GM21423 (cell line): ENCODE data around the gene PJA1.
A peak's percentile ranks its signal among the peaks of the same experiment; 100 is the strongest.

ENCODE experiments used
- ATAC-seq: cut with Tn5 transposase; IDR thresholded peaks from one replicate; pipeline ENCODE4 v1.9.1; 2021; ENCODE audit warnings: mild to moderate bottlenecking, moderate library complexity; ENCODE audit not compliant: unreplicated experiment

Gene PJA1

DNA sequence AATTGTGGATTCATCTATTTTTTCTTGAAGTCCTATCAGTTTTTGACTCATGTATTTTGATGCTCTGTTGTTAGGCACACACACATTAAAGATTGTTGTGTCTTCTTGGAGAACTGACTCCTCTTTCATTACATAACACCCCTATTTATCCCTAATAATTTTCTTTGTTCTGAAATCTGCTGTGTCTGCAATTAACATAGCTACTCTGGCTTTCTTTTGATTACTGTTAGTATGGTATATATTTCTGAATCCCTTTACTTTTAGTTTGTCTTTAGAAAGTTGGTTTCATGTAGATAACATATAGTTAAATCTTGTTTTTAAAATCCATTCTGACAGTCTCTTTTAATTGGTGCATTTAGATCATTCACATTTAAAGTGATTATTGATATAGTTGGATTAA is 5.1 kb upstream of the PJA1 start:
- no peak for ATAC-seq

DNA sequence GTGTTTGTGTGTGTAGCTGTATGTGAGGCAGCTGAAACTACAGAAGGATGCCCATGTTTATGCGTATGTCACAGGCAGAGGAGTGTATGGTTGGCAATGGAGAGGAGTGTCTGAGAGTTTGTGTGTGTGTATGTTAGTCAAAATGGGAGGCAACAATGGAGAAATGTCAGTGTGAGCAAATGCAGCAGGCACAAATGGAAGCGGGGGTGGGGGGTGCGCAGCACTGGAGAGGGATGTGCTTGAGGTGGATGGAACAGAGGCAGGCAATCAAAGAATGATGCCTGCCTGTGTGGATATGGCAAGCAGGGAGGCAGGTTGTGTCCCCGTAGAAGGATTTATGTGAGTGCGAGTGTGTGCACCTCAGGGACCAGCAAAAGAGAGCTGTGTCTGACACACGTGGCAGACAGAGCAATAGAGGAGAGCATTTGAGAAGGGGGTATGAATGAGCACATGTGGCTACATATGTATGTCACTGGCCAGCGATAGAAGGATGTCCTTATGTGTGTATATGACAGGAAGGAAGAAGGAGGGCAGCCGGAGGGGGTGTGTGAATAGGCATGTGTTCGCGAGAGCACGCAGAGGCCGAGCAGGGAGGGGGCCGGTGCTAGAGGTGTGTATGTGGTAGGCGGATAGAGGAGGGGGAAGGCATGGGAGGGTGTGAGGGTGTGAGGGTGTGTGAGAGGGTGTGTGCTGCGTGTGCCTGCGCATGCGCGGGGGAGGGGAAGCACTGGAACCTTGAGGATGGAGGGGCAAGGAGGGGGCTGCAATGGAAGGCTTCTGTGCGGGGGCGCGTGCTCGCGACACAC is 1.1 kb downstream of the PJA1 start:
- peak; percentile 82 for ATAC-seq

DNA sequence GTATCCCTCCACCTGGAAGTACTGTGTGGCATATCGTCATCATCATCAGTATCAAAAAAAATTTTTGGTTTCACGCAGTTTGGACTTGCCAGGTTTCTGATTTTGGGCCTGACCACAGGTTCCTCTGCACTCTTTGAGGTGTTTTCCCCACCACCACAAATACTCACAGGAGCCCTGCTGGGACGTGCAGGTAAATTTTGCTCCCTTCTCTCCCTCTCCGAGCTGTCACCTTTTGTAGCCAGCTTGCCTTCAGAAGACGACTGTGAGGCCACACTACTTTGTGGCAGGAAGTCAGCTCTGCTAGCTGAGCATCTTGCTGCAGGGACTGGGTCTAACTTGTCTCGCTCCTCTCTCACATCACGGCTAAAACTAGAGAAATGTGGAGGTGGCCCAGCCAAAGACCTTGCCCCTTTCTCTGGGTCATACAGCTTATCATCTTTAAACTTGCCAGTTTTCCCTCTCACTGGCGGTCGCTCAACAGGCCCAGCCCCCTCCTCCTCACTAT is 2.8 kb downstream of the PJA1 start:
- no peak for ATAC-seq

DNA sequence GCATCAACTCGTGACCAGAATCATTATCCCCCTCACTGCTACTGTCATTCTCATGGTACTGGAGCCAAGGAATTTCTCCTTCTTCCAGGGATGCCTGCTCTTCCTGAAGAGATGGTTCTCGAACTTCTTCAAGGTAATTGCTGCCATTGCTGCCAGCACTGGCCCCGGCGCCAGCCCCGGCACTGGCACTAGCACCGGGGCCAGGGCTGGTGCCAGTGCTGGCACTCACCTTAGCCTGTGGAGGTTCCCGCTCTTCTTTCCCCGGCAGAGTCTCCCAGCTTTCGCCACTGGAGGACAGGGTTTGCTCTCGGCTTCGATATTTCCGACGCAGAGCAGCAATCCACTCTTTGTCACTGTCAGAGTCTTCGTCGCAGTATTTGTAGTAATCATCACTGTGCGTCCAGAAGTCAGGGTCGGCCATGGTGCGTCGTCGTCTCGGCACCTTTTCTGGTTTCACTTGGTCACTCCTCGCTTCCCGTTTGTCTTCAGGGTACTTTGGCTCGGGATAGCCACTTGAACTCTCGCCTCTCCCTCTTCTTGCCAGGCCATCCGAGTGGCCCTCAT is 3.4 kb downstream of the PJA1 start:
- ATAC-seq = no peak

DNA sequence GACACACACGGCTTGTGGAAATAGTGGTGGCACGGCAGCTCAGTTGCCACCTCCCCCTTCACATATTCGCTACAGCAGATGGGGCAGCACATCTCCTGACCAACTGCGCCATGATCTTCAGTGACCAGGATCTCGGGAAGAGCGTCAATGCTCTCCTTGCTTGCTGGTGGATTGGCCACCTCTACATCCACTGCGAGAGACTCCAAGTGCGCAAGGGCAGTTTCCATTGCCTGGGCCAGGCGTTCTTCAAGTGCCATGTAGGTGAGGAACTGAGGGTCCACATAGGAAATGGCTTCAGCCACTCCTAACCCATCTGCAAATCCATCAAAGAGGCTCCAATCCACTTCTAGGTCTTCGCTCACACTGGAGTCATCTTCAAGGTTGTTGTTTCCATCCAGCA is 3.9 kb downstream of the PJA1 start:
- no peak for ATAC-seq

DNA sequence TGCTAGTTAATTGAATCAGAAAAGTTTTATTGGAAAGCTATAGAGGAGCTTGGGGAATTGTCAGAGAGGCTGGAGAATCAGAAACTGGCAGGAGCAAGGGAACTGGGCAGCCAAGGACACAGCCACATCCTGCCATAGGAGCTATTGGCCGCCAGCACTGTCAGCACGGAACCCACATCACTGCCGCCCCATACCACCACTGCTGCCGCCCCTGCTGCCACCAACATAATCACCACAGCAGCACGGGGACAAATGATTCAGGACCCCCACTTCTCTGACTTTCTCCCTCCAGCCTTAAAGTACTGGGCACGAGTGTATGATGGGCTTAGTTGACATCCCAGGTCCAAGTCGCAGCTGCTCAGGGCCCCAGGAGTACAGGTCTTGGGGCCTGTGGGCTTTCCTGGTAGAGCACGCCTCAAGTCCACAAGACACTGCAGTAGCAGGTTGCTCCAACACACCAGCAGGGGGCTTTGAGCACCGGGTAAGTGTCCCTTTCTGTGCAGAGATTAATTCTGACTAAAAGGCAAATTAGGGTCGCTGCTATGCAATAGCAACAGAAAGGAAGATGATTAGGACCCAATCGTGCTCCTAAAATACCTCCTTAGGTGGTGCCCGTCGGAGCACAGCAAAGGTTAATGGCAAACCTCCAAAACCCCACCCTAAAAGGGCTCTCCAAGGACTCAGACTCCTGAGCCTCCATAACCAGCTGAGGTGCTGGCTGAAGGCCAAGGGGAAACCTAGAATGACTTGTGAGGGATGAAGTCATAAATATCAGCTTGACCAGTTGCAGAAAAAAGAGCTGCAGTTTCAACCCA is 6.9 kb downstream of the PJA1 start:
- ATAC-seq = peak; percentile 79

DNA sequence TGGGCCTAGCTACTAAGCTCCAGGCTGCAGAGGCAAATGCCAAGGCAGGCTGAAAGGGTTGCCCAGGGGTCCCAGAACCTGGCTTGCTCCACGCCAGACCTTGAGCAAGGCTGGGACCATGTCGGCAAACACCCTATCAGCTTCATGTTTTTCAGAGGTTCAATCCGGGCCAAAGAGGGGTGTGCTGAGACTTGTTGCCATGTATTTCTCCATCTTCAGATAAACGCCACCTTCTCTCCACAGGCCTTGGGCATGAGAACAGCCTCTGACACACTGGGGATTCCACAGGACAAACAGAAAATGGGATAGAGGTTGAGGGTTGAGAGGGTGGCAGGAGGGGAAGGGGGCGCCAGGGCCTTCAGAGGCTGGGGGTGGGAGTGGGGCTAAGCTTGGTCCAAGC is 8.6 kb downstream of the PJA1 start:
- no peak for ATAC-seq

DNA sequence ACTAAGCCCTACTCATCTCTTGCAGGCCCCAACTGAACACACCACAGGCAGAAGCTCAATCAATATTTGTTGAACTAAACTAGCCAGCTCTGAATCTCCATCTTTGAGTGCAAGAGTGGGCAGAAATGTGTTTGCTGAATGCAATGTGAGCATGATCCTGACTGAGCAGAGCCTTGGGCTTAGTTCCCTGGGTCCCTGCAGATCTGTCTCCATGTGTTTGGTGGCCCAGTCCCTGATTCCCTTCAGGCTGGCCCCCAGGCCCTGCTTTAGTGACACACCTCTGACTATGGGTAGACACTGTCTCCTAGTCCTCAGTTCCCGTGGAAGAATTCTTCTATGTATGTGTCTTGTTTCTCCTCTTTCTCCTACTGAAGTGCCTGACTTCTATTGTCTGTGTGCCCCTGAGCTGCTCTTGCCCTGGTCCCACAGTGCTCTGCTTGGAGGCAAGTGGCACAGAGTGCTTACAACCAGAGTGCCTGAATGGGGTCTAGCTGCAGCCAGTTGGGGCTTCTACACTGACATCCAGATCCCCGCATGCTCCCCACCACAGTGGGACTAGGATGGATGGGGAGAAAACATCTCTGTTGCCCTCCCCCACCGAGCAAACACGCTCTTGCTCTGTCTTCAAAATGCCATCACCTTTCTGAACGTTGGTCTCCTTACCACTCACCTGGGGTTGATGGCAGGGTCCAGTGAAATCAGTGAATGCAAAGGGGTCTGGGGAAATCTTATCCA is 9.3 kb downstream of the PJA1 start:
- no peak for ATAC-seq

DNA sequence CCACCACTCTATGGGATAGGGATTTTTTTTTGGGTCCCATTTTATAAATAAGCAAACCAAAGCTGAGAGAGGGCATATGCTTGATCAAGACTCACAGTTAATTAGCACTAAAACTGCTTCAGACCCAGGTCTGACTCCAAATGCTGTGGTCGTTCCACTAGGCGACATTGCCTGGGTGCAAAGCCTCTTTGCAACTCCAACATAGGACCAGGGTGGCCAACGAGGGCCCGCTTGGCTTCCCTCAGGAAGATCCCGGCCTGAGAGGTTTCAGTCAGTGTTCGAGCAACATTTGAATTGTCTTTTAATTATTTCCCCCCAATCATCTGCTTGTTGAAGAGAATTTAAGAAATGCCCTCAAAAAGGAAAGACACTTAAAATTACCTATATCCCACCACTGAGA is 11.2 kb downstream of the PJA1 start:
- ATAC-seq = no peak

DNA sequence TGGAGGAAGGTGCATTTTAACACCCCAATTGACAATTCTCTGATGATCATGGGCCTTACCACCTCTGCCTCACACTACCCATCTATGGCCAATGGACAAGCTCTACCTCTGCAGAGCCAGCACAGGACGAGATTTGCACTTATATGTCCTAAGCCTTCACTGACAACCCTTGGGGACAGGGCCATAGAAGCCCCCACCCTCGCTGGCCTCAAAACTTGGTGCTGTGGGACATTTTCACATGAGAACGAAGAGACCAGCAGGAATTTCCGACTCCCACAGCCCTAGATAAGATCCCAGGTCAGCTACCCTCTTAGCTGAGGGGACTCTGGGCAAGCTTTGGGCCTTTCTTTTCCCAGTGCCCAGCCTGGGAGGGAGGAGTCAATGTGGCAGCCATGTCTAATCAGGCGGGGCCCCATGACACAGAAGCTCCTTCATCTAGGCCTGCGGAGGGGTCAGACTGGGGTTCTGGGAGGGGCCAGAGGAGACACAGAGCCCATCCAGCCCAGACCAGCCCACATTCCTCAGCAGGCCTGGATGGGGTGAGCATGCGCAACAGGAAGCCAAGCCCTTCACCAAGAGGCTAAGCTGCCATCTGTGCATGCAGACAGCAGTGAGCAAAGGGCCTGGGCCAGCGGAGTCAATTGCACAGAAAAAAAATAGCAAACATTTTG is 12.1 kb downstream of the PJA1 start:
- no peak for ATAC-seq

DNA sequence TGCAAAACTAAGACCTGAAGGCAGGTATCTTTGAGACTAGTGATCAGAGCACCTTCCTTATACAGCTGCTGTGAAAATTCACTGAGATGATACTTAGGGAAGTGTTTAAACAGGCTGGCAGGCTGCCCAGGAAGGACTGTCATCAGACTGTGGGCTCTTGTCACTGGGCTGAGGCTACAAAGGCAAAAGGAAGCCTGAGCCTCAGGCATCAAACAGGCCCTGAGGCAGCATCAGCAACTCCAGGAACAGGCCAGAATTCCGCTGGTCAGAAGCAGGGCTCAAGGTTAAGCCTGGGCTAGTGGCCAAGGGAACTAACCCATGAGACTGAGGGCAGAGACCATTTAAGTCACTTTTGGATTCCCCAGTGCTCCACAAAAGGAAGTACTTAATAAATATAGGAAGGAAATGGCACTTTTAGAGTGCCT is 12.8 kb downstream of the PJA1 start:
- ATAC-seq = no peak

DNA sequence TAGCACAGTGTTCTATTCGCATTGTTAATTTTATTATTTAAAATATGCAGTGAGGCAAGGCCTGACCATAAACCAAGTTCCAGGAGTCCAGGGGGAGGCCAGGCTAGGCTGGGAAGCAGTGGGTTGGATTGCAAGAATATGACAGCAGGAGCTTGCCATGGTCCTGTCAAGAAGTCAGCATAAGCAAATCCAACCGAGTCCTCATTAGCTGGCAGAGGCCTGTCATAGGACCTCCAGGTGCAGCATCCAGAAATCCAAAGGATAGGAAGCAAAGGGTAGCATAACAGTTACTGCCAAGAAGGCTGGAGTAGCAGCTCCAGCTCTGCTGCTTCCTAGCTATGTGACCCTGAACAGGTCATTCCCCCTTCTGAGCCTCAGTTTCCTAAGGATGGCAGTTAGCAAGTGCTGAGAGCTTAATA is 13.4 kb downstream of the PJA1 start:
- ATAC-seq = no peak

DNA sequence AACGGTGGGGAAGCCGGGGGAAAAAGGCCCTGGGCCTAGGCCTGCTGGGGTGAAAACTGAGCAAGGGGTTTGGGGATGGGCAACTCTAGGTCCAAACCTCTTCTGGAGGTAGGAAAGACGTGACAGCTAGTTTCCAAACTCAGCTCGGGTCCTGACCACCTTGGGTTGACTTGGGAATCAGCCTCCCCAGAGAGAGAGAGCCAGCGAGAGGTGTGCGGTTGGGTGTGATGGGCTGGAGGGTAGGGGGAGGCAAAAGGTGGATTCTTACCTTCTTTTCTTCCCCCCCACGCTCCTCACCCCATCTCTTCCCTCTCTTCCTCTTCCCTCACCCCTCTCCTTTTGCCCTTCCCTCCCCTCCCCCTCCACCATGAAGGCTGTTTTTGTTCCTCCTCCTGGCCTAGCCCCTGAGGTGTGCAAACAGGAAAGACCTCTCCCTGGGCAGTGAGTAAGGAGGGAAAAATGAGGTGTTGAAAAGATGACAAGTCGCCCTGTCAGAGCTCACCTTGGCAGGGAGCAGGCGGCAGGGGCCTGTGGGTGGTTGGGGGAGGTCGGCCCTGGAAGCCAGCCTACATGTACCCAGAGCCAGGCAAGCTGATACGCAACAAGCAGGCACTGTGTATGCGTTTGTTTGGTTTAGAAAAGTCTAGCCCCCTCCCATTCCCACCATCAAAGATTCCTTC is 14.8 kb downstream of the PJA1 start:
- no peak for ATAC-seq

DNA sequence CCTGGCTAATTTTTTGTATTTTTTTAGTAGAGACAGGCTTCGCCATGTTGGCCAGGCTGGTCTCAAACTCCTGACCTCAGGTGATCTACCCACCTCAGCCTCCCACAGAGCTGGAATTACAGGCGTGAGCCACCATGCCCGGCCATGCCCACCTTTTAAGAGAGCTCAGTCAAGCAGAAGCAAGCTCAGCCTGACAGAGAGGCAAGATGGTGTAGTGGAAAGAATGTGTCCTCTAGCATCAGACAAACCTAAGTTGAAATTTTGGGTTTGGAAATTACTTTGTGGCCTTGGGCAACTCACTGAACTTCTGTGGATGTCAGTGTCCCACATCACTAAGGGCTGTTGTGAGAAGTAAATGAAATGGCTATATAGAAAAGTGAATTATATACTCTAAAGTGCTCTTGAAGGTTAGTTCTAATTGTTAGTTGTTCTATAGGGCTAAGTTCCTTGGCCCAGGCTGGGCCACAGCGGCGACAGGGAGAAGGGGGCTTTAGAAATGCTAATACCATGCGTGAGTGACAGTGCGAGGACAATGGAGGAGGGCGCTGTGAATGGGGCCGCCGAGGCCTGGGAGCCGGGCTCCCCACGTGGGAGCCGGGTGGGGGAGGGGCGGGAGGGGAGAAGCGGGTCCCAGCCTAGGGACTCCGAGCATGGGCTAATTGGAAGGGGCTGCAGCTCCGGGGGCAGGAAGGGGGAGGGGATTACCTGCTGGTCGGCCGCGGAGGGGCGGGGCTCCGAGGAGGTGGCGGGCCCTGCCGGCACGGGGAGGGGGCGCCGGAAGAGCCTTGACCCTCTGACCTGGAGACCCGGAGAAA is 15.6 kb downstream of the PJA1 start:
- no peak for ATAC-seq

DNA sequence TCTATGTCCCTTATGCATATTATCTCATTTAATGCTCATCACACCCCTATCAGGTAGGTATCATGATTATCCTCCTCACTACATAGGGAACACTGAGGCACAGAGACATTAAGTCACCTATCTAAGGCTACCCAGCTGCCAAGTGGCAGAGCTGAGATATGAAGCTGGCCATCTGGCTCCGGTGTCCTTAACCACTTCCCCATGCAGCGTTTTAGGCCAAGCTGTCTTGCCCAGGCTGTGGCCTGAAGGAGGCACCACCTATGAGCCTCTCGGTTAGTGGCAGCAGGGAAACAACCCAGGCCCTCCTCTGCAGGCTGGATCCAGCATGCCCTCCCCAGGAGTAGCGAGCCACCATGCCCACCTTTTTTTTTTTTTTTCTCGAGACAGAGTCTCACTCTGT is 16.3 kb downstream of the PJA1 start:
- ATAC-seq = no peak

DNA sequence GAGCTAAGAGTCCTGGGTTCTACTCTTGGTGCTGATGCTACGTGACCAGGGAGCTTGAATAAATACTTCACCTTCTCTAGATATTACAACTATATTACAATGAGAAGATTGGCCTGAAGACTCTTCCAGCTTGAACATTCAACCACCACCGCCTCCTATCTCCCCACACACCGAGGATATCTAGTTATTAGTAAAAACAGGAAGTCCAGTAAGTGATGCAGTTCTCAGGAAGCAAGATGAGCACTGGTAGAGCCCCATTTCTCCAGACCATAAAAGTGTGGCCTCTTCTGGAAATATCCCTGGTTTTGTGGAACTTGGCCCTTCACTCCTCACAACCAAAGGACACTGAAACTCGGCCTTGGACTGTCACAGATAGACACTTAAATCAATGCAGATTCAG is 18.5 kb downstream of the PJA1 start:
- no peak for ATAC-seq

DNA sequence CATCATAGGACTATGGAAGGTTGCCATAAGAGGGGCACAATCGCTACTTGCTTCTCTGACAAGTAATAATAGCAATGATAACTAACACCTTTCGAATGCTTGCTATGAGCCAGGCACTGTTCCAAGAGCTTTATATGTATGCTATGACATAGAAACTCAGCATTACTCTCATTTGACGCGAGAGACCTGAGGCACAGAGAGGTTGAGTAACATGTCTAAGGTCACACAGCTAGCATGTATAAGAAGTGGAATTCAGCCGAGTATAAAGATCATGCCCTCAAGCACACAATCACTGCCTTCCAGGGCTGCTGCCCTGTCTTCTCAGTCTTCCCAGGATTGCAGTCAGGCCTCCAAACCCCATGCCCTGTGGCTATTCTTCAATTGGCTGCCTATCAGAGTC is 19.5 kb downstream of the PJA1 start:
- no peak for ATAC-seq

DNA sequence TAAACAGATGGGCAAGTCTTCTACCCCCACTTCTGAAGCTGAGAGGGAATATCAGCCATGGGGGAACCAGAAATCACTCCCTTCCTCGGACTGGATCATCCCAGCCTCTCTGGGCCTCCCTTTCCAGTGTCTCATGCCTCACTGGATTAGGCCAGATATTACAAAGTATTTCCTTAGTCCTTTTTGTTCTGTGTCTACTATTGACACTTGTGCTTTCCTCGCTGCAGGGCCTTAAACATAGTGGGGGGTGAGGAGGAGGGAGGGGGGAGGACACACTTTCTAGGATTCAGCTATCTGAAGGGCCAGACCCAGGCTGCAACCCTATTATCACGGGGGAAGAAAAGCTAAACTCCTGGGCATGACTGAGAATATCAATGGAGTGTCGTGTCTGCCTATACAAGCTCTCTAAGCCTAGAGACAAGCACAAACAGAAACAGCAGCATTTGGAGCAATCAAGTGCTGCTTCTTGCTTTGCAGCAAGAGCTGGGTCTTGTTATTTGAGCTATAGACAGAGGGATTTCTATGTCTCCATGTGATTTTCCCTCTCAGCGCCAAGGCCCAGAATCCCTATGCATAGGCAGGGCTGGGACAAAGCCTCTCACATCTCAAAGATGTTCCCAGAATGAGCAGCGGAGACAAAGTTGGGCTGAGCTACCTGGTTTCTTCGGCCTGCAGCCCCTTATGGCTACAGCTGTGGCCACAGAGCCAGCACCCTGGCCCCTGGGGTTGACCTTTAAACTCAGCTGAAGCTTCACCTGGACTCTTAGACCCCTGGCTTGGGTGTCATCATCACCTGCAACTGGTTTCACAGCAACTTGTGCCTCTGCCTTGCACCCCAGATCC is 20.2 kb downstream of the PJA1 start:
- no peak for ATAC-seq
